Esophagus muscularis mucosa (tissue), 4 donors: ENCODE data around the gene SLC29A4.

ENCODE experiments used
- EP300 ChIP-seq: sonication (generic); formaldehyde crosslinking; IDR thresholded peaks from one replicate; pipeline ENCODE4 v1.6.1; 2017; ENCODE audit warnings: antibody characterized with exemption
- POLR2A ChIP-seq: fragments of 450-650 bp; IDR thresholded peaks from one replicate; pipeline ENCODE4 v1.6.1; 2017; ENCODE audit warnings: antibody characterized with exemption, moderate library complexity, mild to moderate bottlenecking, low read depth
- POLR2AphosphoS5 ChIP-seq, 2 donors: sonication (generic); formaldehyde crosslinking; IDR thresholded peaks; one replicate each; pipeline ENCODE4 v1.6.1; 2017; ENCODE audit warnings: antibody characterized with exemption in 2 of 2
- TF ChIP-seq, protein P1 (sequence below), 3 experiments: fragments of 200-600 bp in 2 of 3; fragments of 450-650 bp in 1 of 3; sonication (generic) in 2 of 3; IDR thresholded peaks; one replicate each; pipeline ENCODE4 v1.5.1; 2017 to 2019; ENCODE audit warnings: antibody characterized with exemption in 3 of 3, mild to moderate bottlenecking in 2 of 3, moderate library complexity in 1 of 3

DNA sequence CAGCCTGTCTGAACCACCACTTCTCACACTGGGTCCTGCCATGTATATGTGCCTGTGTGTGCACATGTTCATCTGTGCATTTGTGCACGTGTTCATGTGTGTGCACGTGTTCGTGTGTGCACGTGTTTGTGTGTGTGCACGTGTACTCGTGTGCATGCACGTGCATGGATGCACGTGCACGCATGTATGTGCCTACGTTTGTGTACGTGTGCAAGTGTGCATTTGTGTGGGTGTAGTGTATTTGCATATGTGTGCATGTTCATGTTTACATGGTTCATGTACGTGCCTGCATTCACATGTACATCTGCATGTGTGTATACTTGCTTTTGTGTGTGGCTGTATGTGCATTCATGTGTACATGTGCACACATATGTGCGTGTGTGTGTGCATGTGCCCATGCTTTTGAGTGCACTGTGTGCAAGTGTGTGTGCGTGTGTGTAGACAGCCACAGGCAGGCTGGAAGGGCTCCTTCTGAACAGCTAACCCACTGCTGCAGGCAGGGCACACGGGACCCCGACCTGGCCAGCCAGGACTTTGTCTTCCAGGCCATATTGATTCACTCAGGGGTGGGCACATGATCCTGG lies 28.2 kb downstream of the SLC29A4 start:
- TF ChIP-seq, protein P1, sequence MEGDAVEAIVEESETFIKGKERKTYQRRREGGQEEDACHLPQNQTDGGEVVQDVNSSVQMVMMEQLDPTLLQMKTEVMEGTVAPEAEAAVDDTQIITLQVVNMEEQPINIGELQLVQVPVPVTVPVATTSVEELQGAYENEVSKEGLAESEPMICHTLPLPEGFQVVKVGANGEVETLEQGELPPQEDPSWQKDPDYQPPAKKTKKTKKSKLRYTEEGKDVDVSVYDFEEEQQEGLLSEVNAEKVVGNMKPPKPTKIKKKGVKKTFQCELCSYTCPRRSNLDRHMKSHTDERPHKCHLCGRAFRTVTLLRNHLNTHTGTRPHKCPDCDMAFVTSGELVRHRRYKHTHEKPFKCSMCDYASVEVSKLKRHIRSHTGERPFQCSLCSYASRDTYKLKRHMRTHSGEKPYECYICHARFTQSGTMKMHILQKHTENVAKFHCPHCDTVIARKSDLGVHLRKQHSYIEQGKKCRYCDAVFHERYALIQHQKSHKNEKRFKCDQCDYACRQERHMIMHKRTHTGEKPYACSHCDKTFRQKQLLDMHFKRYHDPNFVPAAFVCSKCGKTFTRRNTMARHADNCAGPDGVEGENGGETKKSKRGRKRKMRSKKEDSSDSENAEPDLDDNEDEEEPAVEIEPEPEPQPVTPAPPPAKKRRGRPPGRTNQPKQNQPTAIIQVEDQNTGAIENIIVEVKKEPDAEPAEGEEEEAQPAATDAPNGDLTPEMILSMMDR (IDR thresholded peaks at IDR 0.05) = no peak
- TF ChIP-seq POLR2A (no peak), POLR2AphosphoS5 (IDR thresholded peaks at IDR 0.05) (peak in 1 of 2 donors; percentile 46), EP300 (no peak)
